GM23248 (cell line): ENCODE data around the gene CHN2.

Experiments
- EZH2 ChIP-seq: fragments of 200-600 bp; sonication (generic); IDR thresholded peaks from 2 replicates; pipeline ENCODE4 v1.6.1; 2018; ENCODE audit warnings: antibody characterized with exemption, mild to moderate bottlenecking; ENCODE audit not compliant: insufficient read depth, poor library complexity, severe bottlenecking
- EZH2phosphoT487 ChIP-seq: fragments of 200-600 bp; sonication (generic); IDR thresholded peaks from 2 replicates; pipeline ENCODE4 v1.6.1; 2018; ENCODE audit warnings: antibody characterized with exemption, moderate library complexity, mild to moderate bottlenecking, low read depth; ENCODE audit not compliant: insufficient read depth

GRCh38 chr7:29291723-29292618 is 97.4 kb downstream of the CHN2 start:
- TF ChIP-seq EZH2 (no peak), EZH2phosphoT487 (no peak)
